Fibroblast of skin of left biceps (primary cell): ENCODE results near the gene CNN3.
"Not testable (repeated sequence)": the region's sequence is repeated elsewhere in the genome, so short reads cannot be mapped to it uniquely, and the experiment has no call there.

ENCODE experiments used
- DNase-seq, 2 experiments: peaks; one replicate each; pipeline ENCODE4 v3.0.0-alpha.2; 2013; ENCODE audit warnings: low read depth in 2 of 2

CNN3 gene

GRCh38 chr1:94949681-94950661 is 23.1 kb upstream of the CNN3 start:
- no peak for DNase-seq

- peak; percentile 68 to 73 for DNase-seq
These were observed 20.5 kb upstream of the CNN3 start for GRCh38 chr1:94947437-94947836.

GRCh38 chr1:94946886-94947285 is 20.0 kb upstream of the CNN3 start:
- no peak for DNase-seq

GRCh38 chr1:94942171-94943128 is 15.5 kb upstream of the CNN3 start:
- no peak for DNase-seq

- not testable (repeated sequence) for DNase-seq
These were observed 14.6 kb upstream of the CNN3 start for GRCh38 chr1:94941480-94941879.

GRCh38 chr1:94940738-94941137 is 13.8 kb upstream of the CNN3 start:
- DNase-seq, result no peak

GRCh38 chr1:94937820-94938219 is 10.9 kb upstream of the CNN3 start:
- no peak for DNase-seq

GRCh38 chr1:94936861-94937620 is 10.1 kb upstream of the CNN3 start:
- DNase-seq, result no peak

GRCh38 chr1:94935476-94935875 is 8.6 kb upstream of the CNN3 start:
- DNase-seq, result no peak

GRCh38 chr1:94935034-94935433 is 8.1 kb upstream of the CNN3 start:
- DNase-seq, result no peak

- DNase-seq, result no peak
These were observed 7.6 kb upstream of the CNN3 start for GRCh38 chr1:94934551-94934950.

GRCh38 chr1:94931254-94931841 is 4.4 kb upstream of the CNN3 start:
- DNase-seq, result no peak

- DNase-seq, result no peak
These were observed 2.7 kb upstream of the CNN3 start for GRCh38 chr1:94929351-94930217.

GRCh38 chr1:94928293-94928939 is 1.5 kb upstream of the CNN3 start:
- DNase-seq, result no peak

GRCh38 chr1:94927405-94928175 is 680 bp upstream of the CNN3 start:
- DNase-seq, result no peak

- DNase-seq, result no peak
These were observed 590 bp downstream of the CNN3 start for GRCh38 chr1:94926126-94926914.

GRCh38 chr1:94925561-94926125 is 1.3 kb downstream of the CNN3 start:
- peak; percentile 86 to 87 for DNase-seq

- DNase-seq, result no peak
These were observed 1.9 kb downstream of the CNN3 start for GRCh38 chr1:94925004-94925403.
